GM12878 (cell line): ENCODE data around the gene TTLL12.

Experiments used
- ASH2L ChIP-seq: fragments of 300-600, 200-600 bp; sonication (generic); IDR thresholded peaks from 2 replicates; pipeline ENCODE4 v1.6.1; 2017; ENCODE audit warnings: low read depth, mild to moderate bottlenecking, borderline replicate concordance
- CHD1 ChIP-seq: IDR thresholded peaks from 2 replicates; pipeline ENCODE4 v1.6.1; 2012; ENCODE audit warnings: low read depth, low read length, improper control_type of control experiment
- CREM ChIP-seq: IDR thresholded peaks from 2 replicates; pipeline ENCODE4 v1.6.1; 2014; ENCODE audit warnings: antibody characterized with exemption, low read depth
- CTCF ChIP-seq, 3 experiments: IDR thresholded peaks in 2 of 3; conservative IDR thresholded peaks in 1 of 3; 2 replicates each; pipeline ENCODE4 v1.5.1; 2011; ENCODE audit warnings: low read depth in 3 of 3, low read length in 3 of 3, mild to moderate bottlenecking in 3 of 3, control low read depth in 2 of 3, moderate library complexity in 2 of 3, inconsistent platforms in 1 of 3, mixed read lengths in 1 of 3; ENCODE audit not compliant: control insufficient read depth in 2 of 3, insufficient read depth in 1 of 3; ENCODE audit errors: extremely low read depth in 1 of 3
- EP300 ChIP-seq, 2 experiments: fragments of 150-350 bp in 1 of 2; IDR thresholded peaks; 2 replicates each; pipeline ENCODE4 v1.6.1; 2011 to 2012; ENCODE audit warnings: low read depth in 2 of 2, low read length in 2 of 2, borderline replicate concordance in 1 of 2, improper control_type of control experiment in 1 of 2, inconsistent platforms in 1 of 2; ENCODE audit not compliant: control insufficient read depth in 1 of 2
- ESRRA ChIP-seq: IDR thresholded peaks from 2 replicates; pipeline ENCODE4 v1.6.1; 2012; ENCODE audit warnings: mild to moderate bottlenecking, low read length, improper control_type of control experiment
- EZH2 ChIP-seq: IDR thresholded peaks from 2 replicates; pipeline ENCODE4 v1.6.1; 2012; ENCODE audit warnings: low read depth, mild to moderate bottlenecking, control low read depth, inconsistent platforms, low read length, borderline replicate concordance; ENCODE audit not compliant: control insufficient read depth
- GABPA ChIP-seq: IDR thresholded peaks from 2 replicates; pipeline ENCODE4 v1.6.1; 2014; ENCODE audit warnings: antibody characterized with exemption, low read depth, mild to moderate bottlenecking, inconsistent platforms
- HDAC6 ChIP-seq: fragments of 200-600 bp; sonication (generic); IDR thresholded peaks from one replicate; pipeline ENCODE4 v1.8.0; 2017; ENCODE audit warnings: antibody characterized with exemption; ENCODE audit not compliant: unreplicated experiment
- NFYA ChIP-seq: IDR thresholded peaks from 2 replicates; pipeline ENCODE4 v1.6.1; 2011; ENCODE audit warnings: low read depth, mild to moderate bottlenecking, low read length, improper control_type of control experiment, borderline replicate concordance
- POLR2A ChIP-seq: IDR thresholded peaks from 2 replicates; pipeline ENCODE4 v1.6.1; 2011; ENCODE audit warnings: low read depth, mild to moderate bottlenecking, low read length
- SMC3 ChIP-seq: IDR thresholded peaks from 2 replicates; pipeline ENCODE4 v1.6.1; 2011; ENCODE audit warnings: low read length, improper control_type of control experiment, borderline replicate concordance
- STAT3 ChIP-seq: IDR thresholded peaks from 2 replicates; pipeline ENCODE4 v1.6.1; 2011; ENCODE audit warnings: low read depth, low read length, improper control_type of control experiment
- ZNF687 ChIP-seq: fragments of 450-650 bp; IDR thresholded peaks from 2 replicates; pipeline ENCODE4 v1.6.1; 2017; ENCODE audit warnings: mild to moderate bottlenecking, moderate library complexity

- TF ChIP-seq GABPA: no peak
- no peak for TF ChIP-seq CTCF (IDR thresholded peaks at IDR 0.05 in 2 of 3, conservative IDR thresholded peaks at IDR 0.05 in 1 of 3; ENCODE audit: control insufficient read depth in 2 of 3, extremely low read depth in 1 of 3, insufficient read depth in 1 of 3, low read depth in 3 of 3, low read length in 3 of 3)
- TF ChIP-seq NFYA: no peak
- TF ChIP-seq ESRRA: no peak
- no peak for TF ChIP-seq ZNF687
- TF ChIP-seq EP300 (IDR thresholded peaks at IDR 0.05; ENCODE audit: borderline replicate concordance in 1 of 2, control insufficient read depth in 1 of 2, low read depth in 2 of 2, low read length in 2 of 2): no peak
- no peak for TF ChIP-seq CREM
- TF ChIP-seq STAT3: no peak
- no peak for TF ChIP-seq POLR2A
- no peak for TF ChIP-seq HDAC6
- TF ChIP-seq EZH2: no peak
- no peak for TF ChIP-seq SMC3
- TF ChIP-seq CHD1: no peak
- TF ChIP-seq ASH2L: no peak
Observed at GRCh38 chr22:43191831-43192230, 4.9 kb upstream of the TTLL12 start.
